Natural killer cell (primary cell): ENCODE measurements around the gene MMD2. TPM values are rescaled to one million over a fixed set of nuclear protein-coding genes. Genes with fewer than 3 reads are reported as not detected.

ENCODE experiments used
- ATAC-seq, 3 donors: fragments of 150-1000 bp in 2 of 3; fragments of 200-7000 bp in 1 of 3; cut with Tn5 transposase; 1 replicate in 1 of 3; 2 replicates in 2 of 3; pipeline ENCODE4 v1.10.0; 2021; ENCODE audit warnings: mild to moderate bottlenecking in 2 of 3, moderate library complexity in 2 of 3
- DNase-seq, 2 donors: peaks; one replicate each; pipeline versions ENCODE4 v3.0.0 to v3.0.0-alpha.2; 2013 to 2021; ENCODE audit warnings: mixed read lengths in 1 of 2
- H3K27ac ChIP-seq: one replicate; pipeline ENCODE4 v1.5.1; 2013; ENCODE audit warnings: mild to moderate bottlenecking, low read length
- H3K27me3 ChIP-seq: one replicate; pipeline ENCODE4 v1.6.1; 2013; ENCODE audit warnings: low read length; ENCODE audit not compliant: control insufficient read depth, insufficient read depth
- H3K36me3 ChIP-seq: one replicate; pipeline ENCODE4 v1.6.1; 2013; ENCODE audit warnings: low read length; ENCODE audit not compliant: control insufficient read depth, insufficient read depth
- H3K4me1 ChIP-seq: one replicate; pipeline ENCODE4 v1.6.1; 2013; ENCODE audit warnings: low read length; ENCODE audit not compliant: control insufficient read depth, insufficient read depth
- H3K4me3 ChIP-seq: one replicate; pipeline ENCODE4 v1.5.1; 2013; ENCODE audit warnings: low read length
- H3K9me3 ChIP-seq: one replicate; pipeline ENCODE4 v1.6.1; 2013; ENCODE audit warnings: low read length; ENCODE audit not compliant: control insufficient read depth, insufficient read depth
- H3K27ac Mint-ChIP-seq, 2 donors: one replicate each; pipeline ENCODE4 v1.8.0; 2022; ENCODE audit warnings: mild to moderate bottlenecking in 2 of 2, mixed read lengths in 2 of 2, moderate library complexity in 1 of 2
- H3K27me3 Mint-ChIP-seq, 2 donors: one replicate each; pipeline ENCODE4 v1.8.0; 2022; ENCODE audit warnings: low read depth in 2 of 2, mixed read lengths in 2 of 2
- H3K36me3 Mint-ChIP-seq: one replicate; pipeline ENCODE4 v1.8.0; 2022; ENCODE audit warnings: mixed read lengths
- H3K4me1 Mint-ChIP-seq, 2 donors: one replicate each; pipeline ENCODE4 v1.8.0; 2022; ENCODE audit warnings: mixed read lengths in 2 of 2
- H3K4me3 Mint-ChIP-seq: one replicate; pipeline ENCODE4 v1.8.0; 2022; ENCODE audit warnings: mild to moderate bottlenecking, moderate library complexity, mixed read lengths
- H3K9me3 Mint-ChIP-seq, 2 donors: one replicate each; pipeline ENCODE4 v1.8.0; 2022; ENCODE audit warnings: mixed read lengths in 2 of 2
- WGBS: methylation state at CpG from one replicate; pipeline ENCODE4 v1.1.7; 2013; ENCODE audit warnings: missing lambda C conversion rate; ENCODE audit not compliant: insufficient coverage; 5-methylcytosine and 5-hydroxymethylcytosine counted together
- intact Hi-C: fragments of 100-400 bp; cut with micrococcal nuclease; formaldehyde crosslinking; loops from one replicate; pipeline ENCODE4 v1.14.2; 2022
- total RNA-seq, 4 donors: library from RNA; stranded (reverse); fragments of 120-200 nt in 1 of 4; gene quantifications; one replicate each; pipeline versions ENCODE4 v1.2.3 to v1.2.4, GENCODE V29; 2013 to 2022
- TF ChIP-seq, protein P1 (sequence below): fragments of 200-600 bp; IDR thresholded peaks from one replicate; pipeline ENCODE4 v1.8.0; 2022; ENCODE audit warnings: antibody characterized with exemption

MMD2 gene
- total RNA-seq, 3 donors from 2014 or later (not counting 1 experiment from before 2014, with no cell fraction given): not detected

DNA sequence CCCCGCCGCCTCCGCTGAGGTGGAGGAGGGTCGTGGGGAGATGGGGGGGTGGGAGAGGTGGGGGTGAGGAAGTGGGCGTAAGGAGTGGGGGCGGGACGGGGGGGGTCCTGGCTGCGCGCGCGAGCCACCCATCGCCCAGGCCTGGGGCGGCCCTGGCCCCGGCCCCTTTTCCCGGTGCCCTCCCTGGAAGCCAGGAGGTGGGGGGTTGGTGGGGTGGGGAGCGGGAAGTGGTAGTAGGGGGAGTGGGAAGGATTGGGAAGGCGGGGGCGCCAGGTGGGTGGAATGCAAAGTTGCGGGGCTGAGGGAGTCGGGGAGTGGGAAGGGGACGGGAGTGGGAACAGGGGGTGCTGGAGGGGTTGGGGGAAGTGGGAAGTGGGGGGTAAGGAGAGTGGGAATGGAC lies 319 bp upstream of the MMD2 start:
- Histone ChIP-seq H3K36me3 (no peaks in the 10 kb centered on the region), H3K4me1 (no peaks in the 10 kb centered on the region), H3K4me3 (no peak overlapping the region), H3K27me3 (peaks cover 4% of the 10 kb centered on the region), H3K27ac (no peak overlapping the region), H3K9me3 (no peaks in the 10 kb centered on the region)
- no peak overlapping the region for H3K4me3 Mint-ChIP-seq
- DNase-seq (no peak), ATAC-seq (no peak)
- H3K4me1 Mint-ChIP-seq: peaks cover 5% of the 10 kb centered on the region in 2 donors
- whole genome bisulfite sequencing: 3% methylated on average over 16 of the region's 21 CpGs
- TF ChIP-seq, protein P1, sequence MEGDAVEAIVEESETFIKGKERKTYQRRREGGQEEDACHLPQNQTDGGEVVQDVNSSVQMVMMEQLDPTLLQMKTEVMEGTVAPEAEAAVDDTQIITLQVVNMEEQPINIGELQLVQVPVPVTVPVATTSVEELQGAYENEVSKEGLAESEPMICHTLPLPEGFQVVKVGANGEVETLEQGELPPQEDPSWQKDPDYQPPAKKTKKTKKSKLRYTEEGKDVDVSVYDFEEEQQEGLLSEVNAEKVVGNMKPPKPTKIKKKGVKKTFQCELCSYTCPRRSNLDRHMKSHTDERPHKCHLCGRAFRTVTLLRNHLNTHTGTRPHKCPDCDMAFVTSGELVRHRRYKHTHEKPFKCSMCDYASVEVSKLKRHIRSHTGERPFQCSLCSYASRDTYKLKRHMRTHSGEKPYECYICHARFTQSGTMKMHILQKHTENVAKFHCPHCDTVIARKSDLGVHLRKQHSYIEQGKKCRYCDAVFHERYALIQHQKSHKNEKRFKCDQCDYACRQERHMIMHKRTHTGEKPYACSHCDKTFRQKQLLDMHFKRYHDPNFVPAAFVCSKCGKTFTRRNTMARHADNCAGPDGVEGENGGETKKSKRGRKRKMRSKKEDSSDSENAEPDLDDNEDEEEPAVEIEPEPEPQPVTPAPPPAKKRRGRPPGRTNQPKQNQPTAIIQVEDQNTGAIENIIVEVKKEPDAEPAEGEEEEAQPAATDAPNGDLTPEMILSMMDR: no peak
- no peaks in the 10 kb centered on the region for H3K36me3 Mint-ChIP-seq
- intact Hi-C loops: no loop called here
- no peak overlapping the region for H3K27ac Mint-ChIP-seq
- H3K27me3 Mint-ChIP-seq: peaks cover 20 to 31% of the 10 kb centered on the region in 2 donors
- no peaks in the 10 kb centered on the region for H3K9me3 Mint-ChIP-seq

GRCh38 chr7:4957847-4958476 lies 1.0 kb downstream of the MMD2 start:
- Mint-ChIP-seq H3K9me3 (no peaks in the 10 kb centered on the region), H3K4me1 (peaks cover 5% of the 10 kb centered on the region in 2 donors), H3K27me3 (peaks cover 28 to 36% of the 10 kb centered on the region in 2 donors), H3K4me3 (peak overlapping the region; percentile 65), H3K36me3 (no peaks in the 10 kb centered on the region), H3K27ac (no peak overlapping the region)
- Histone ChIP-seq H3K27me3 (peaks cover 4% of the 10 kb centered on the region), H3K9me3 (no peaks in the 10 kb centered on the region), H3K4me3 (no peak overlapping the region), H3K27ac (no peak overlapping the region), H3K4me1 (no peaks in the 10 kb centered on the region), H3K36me3 (no peaks in the 10 kb centered on the region)
- intact Hi-C loops: no loop called here
- DNase-seq (no peak), ATAC-seq (no peak)
- TF ChIP-seq, protein P1: no peak
- WGBS: 35% methylated on average over 13 of the region's 13 CpGs

- H3K9me3 Mint-ChIP-seq: no peaks in the 10 kb centered on the region
- Histone ChIP-seq H3K9me3 (peaks cover 3% of the 10 kb centered on the region), H3K4me1 (no peaks in the 10 kb centered on the region), H3K36me3 (no peaks in the 10 kb centered on the region), H3K4me3 (no peak overlapping the region), H3K27ac (no peak overlapping the region), H3K27me3 (no peaks in the 10 kb centered on the region)
- WGBS: 51% methylated on average over 11 of the region's 11 CpGs
- no peaks in the 10 kb centered on the region for H3K36me3 Mint-ChIP-seq
- H3K27me3 Mint-ChIP-seq: peaks cover 20 to 34% of the 10 kb centered on the region in 2 donors
- no peak overlapping the region for H3K4me3 Mint-ChIP-seq
- H3K4me1 Mint-ChIP-seq: no peaks in the 10 kb centered on the region
- no peak for DNase-seq
- no peak overlapping the region for H3K27ac Mint-ChIP-seq
- ATAC-seq: peak in 1 of 3 donors; percentile 22
- intact Hi-C loops: no loop called here
- TF ChIP-seq, protein P1: no peak
Observed at GRCh38 chr7:4951903-4952636, 6.9 kb downstream of the MMD2 start.
